Cardiac septum (tissue), 1 donor: Measurements from ENCODE around the gene SHISAL2A. TPM values are rescaled to one million over a fixed set of nuclear protein-coding genes. Genes with fewer than 3 reads are reported as not detected.

Source experiments
- DNase-seq: peaks from one replicate; pipeline ENCODE4 v3.0.0-alpha.2; 2020; ENCODE audit warnings: low spot score
- intact Hi-C: fragments of 100-400 bp; cut with DNase I; formaldehyde crosslinking; loops from one replicate; pipeline ENCODE4 v1.14.0; 2022
- total RNA-seq: library from RNA; stranded (reverse); fragmentation: NEBNext Ultra II Directional; extraction: Animal tissue kit (Norgen Biotek cat#: 25700); gene quantifications from one replicate; pipeline ENCODE4 v1.2.1, GENCODE V29; 2021
- donor health status: DM: no; HTN: no; CAD: no.

SHISAL2A gene
- total RNA-seq, 1 donor from 2014 or later = not detected

GRCh38 chr1:52706136-52706670 is 73.2 kb downstream of the SHISAL2A start:
- intact Hi-C loops = loop anchor here (10.0 kb wide), 1 partner anchor 479 kb away; no protein-coding TSS in a partner anchor
- DNase-seq = no peak

Other genes with a start within 250 kb of the SHISAL2A start
- 0.11 TPM for gene ORC1, start 228.7 kb upstream of the SHISAL2A start, total RNA-seq
- gene PRPF38A, start 228.6 kb upstream of the SHISAL2A start, total RNA-seq = 20.9 TPM
- gene TUT4, start 80.1 kb upstream of the SHISAL2A start, total RNA-seq = 37.1 TPM
- 12.7 TPM for gene GPX7, start 30.8 kb upstream of the SHISAL2A start, total RNA-seq
- 14.2 TPM for gene COA7, start 65.2 kb downstream of the SHISAL2A start, total RNA-seq
- gene ZYG11B, start 93.3 kb downstream of the SHISAL2A start, total RNA-seq = 47.6 TPM
- not detected for gene ZYG11A, start 209.6 kb downstream of the SHISAL2A start, total RNA-seq